Colonic mucosa (tissue), 4 donors: Measurements from ENCODE around the gene KHNYN. TPM values are rescaled to one million over a fixed set of nuclear protein-coding genes. Genes with fewer than 3 reads are reported as not detected.
"Not testable (repeated sequence)": the region's sequence is repeated elsewhere in the genome, so short reads cannot be mapped to it uniquely, and the experiment has no call there.

Experiments
- DNase-seq: peaks from one replicate; pipeline ENCODE4 v3.0.0-alpha.2; 2020
- H3K27ac ChIP-seq: fragments of 200-600 bp; one replicate; pipeline ENCODE4 v1.8.0; 2021
- H3K27me3 ChIP-seq: fragments of 200-600 bp; one replicate; pipeline ENCODE4 v1.8.0; 2021
- H3K36me3 ChIP-seq: fragments of 200-600 bp; one replicate; pipeline ENCODE4 v1.8.0; 2021
- H3K4me1 ChIP-seq: fragments of 200-600 bp; one replicate; pipeline ENCODE4 v1.8.0; 2021; ENCODE audit warnings: mild to moderate bottlenecking
- H3K4me3 ChIP-seq: fragments of 200-600 bp; one replicate; pipeline ENCODE4 v1.8.0; 2021
- H3K9ac ChIP-seq, 2 donors: one replicate each; pipeline ENCODE4 v1.7.0; 2013; ENCODE audit warnings: control low read depth in 2 of 2, low read depth in 2 of 2, low read length in 2 of 2
- H3K9me3 ChIP-seq: fragments of 200-600 bp; one replicate; pipeline ENCODE4 v1.8.0; 2021
- intact Hi-C: fragments of 100-400 bp; cut with DNase I; formaldehyde crosslinking; loops from one replicate; pipeline ENCODE4 v1.14.1; 2022
- total RNA-seq, 2 donors: library from RNA; stranded (reverse); fragmentation: NEBNext Ultra II Directional in 1 of 2; extraction: Animal tissue kit (Norgen Biotek cat#: 25700) in 1 of 2; gene quantifications; one replicate each; pipeline ENCODE4 v1.2.1, GENCODE V29; 2021
- TF ChIP-seq, protein P1 (sequence below): fragments of 200-600 bp; IDR thresholded peaks from one replicate; pipeline ENCODE4 v1.8.0; 2022; ENCODE audit warnings: antibody characterized with exemption, mild to moderate bottlenecking
- donor health status: healthy.
- donor health status: DM: no; HTN: no; CAD: no.
- donor health status: DM: no; HTN: no; CAD: no.

Gene KHNYN
- total RNA-seq, 2 donors from 2014 or later = 82.6 to 90.4 TPM

DNA sequence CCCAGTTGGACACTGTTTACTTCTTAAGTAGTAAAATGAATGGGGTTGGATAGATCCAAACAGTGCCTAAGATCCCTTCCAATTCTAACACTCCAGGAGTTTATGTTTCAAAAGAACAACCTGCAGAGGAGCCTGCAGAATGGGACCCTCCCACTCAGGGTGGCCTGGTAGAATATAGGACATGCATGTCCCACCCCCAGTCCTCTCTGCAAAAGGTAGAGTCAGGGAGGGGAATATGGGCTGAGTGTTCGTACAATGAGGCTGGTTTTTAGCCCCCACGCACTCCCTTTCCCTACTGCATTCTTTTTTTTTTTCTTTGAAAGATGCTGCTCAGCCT lies 42.8 kb upstream of the KHNYN start:
- H3K4me3 ChIP-seq = no peak overlapping the region
- no peaks in the 10 kb centered on the region for H3K36me3 ChIP-seq
- no peaks in the 10 kb centered on the region for H3K9me3 ChIP-seq
- no peak for DNase-seq
- no peak overlapping the region for H3K27ac ChIP-seq
- H3K27me3 ChIP-seq = no peaks in the 10 kb centered on the region
- no peak overlapping the region for H3K9ac ChIP-seq
- H3K4me1 ChIP-seq = no peaks in the 10 kb centered on the region
- intact Hi-C loops = no loop called here
- TF ChIP-seq, protein P1, sequence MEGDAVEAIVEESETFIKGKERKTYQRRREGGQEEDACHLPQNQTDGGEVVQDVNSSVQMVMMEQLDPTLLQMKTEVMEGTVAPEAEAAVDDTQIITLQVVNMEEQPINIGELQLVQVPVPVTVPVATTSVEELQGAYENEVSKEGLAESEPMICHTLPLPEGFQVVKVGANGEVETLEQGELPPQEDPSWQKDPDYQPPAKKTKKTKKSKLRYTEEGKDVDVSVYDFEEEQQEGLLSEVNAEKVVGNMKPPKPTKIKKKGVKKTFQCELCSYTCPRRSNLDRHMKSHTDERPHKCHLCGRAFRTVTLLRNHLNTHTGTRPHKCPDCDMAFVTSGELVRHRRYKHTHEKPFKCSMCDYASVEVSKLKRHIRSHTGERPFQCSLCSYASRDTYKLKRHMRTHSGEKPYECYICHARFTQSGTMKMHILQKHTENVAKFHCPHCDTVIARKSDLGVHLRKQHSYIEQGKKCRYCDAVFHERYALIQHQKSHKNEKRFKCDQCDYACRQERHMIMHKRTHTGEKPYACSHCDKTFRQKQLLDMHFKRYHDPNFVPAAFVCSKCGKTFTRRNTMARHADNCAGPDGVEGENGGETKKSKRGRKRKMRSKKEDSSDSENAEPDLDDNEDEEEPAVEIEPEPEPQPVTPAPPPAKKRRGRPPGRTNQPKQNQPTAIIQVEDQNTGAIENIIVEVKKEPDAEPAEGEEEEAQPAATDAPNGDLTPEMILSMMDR = no peak

DNA sequence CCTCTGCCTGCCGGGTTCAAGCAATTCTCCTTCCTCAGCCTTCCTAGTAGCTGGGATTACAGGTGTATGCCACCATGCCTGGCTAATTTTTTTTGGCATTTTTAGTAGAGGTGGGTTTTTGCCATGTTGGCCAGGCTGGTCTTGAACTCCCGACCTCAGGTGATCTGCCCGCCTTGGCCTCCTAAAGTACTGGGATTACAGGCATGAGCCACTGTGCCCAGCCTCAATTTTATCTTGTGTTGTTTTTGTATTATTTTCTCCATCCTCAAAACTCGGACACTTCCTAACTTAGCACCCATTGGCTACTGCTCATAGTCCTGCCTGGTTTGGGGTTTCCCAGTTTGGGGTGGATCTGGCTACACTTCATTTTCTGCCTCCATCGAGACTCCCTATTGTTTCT lies 42.2 kb upstream of the KHNYN start:
- DNase-seq, H3K9me3 ChIP-seq, H3K27me3 ChIP-seq, H3K4me3 ChIP-seq, H3K36me3 ChIP-seq, H3K4me1 ChIP-seq, H3K27ac ChIP-seq, intact Hi-C loops, H3K9ac ChIP-seq: not testable (repeated sequence)

DNA sequence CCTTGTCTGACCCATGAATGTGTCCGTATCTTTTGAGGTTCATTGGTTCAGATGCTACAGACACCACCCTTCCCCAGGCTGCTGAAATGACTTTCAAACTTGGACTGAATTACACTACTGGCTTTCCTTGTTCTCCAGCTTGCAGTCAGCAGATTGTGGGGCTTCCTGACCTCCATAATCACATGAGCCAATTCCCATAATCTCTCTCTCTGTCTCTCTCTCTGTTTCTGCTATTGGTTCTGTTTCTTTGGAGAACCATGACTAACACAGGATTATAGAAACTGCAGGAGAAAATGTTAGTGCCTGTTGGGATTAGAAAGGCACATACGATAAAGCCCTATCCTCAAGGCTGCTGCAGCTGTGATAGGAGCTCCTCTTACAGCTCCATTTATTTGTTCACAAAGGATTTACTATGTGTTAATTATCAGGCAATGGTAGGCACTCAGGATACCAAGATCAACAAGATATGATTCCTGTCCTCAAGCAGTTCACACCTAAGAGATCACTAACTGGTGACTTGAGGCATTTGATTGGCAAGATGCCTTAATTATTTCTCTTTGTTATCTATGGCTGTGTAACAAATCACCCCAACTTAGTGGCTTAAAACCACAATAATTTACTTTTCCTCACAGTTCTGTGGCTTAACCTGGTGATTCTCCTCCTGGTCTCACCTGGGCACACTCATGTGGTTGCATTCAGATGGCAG lies 41.1 kb upstream of the KHNYN start:
- DNase-seq = no peak
- Histone ChIP-seq H3K36me3 (no peaks in the 10 kb centered on the region), H3K27me3 (no peaks in the 10 kb centered on the region), H3K9me3 (no peaks in the 10 kb centered on the region), H3K4me3 (no peak overlapping the region), H3K27ac (no peak overlapping the region), H3K9ac (no peak overlapping the region), H3K4me1 (no peaks in the 10 kb centered on the region)
- TF ChIP-seq, protein P1 = no peak
- intact Hi-C loops = no loop called here

DNA sequence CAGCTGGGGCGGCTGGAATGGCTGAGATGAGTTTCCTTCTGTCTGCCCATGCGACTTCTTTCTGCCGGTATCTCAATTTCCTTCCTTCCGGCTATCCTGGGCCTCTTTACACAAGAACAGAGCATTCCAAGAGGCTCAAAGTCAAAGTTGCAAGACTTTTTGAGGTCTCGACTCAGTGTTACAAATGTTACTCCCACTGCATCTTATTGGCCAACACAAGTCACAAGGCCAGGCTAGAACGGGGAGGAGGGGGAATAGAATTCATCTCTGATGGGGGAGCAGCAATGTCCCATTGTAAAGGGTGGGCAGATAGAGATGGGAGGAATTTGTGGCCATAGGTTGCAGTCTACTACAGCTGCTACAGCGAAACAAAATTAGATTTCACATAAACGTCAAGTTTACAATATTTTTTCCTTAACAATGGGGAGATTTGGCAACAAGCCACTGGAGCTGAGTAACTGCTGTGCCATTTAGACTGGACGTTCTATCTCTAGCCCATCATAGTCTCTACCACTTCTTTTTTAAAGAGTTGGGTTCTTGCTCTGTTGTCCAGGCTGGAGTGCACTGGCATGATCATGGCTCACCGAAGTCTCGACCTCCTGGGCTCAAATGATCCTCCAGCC lies 40.4 kb upstream of the KHNYN start:
- Histone ChIP-seq H3K4me3 (no peak overlapping the region), H3K9me3 (no peaks in the 10 kb centered on the region), H3K27ac (no peak overlapping the region), H3K4me1 (no peaks in the 10 kb centered on the region), H3K36me3 (no peaks in the 10 kb centered on the region), H3K27me3 (no peaks in the 10 kb centered on the region), H3K9ac (no peak overlapping the region)
- DNase-seq = no peak
- intact Hi-C loops = no loop called here
- TF ChIP-seq, protein P1 = no peak

DNA sequence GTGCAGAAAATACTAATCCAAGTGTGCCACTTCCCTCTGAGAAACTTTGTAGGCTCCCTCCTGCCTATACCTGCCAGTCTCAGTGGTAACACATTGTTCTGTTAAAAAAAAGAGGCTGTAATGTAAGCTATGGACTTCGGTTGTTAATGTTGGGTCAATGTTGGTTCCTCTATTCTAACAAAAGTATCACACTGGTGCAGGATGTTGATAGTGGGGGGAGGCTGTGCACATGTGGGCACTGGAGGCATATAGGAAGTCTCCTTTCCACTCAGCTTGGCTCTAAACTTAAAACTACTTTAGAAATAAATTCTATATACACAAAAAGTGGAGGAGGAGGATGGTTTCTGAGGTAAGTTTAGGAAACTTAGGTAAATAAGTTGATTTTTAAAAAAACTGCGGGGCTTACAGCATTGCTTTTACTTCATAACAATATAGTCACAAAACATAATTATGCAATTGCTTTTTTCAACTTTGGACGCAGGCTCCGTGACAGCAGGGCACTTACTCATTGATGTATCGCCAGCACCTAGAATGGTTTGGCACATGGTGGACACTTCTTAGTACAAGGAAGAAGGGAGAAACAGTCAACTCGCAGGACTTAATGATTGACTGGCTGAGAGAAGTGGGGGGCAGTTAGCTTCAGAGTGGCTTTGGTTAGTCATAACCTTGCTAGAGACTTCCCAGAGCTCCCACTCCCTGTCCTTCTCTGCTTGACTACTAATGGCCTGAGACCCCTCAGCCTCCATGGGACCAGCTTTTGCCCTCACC lies 38.9 kb upstream of the KHNYN start:
- intact Hi-C loops = no loop called here
- Histone ChIP-seq H3K9ac (no peak overlapping the region), H3K4me1 (no peaks in the 10 kb centered on the region), H3K9me3 (no peaks in the 10 kb centered on the region), H3K36me3 (no peaks in the 10 kb centered on the region), H3K27ac (no peak overlapping the region), H3K27me3 (no peaks in the 10 kb centered on the region), H3K4me3 (no peak overlapping the region)
- TF ChIP-seq, protein P1 = no peak
- DNase-seq = no peak
